K562 (cell line): Measurements from ENCODE around the gene ZBTB22. TPM values are rescaled to one million over a fixed set of nuclear protein-coding genes. Genes with fewer than 3 reads are reported as not detected.

ENCODE experiments used
- ATAC-seq: fragments of 200-7000 bp; cut with Tn5 transposase; 3 replicates; pipeline ENCODE4 v1.9.1; 2020; ENCODE audit warnings: moderate library complexity
- BruUV-seq: library from RNA; stranded (reverse); fragments of 400-500 nt; replicated peaks from 2 replicates; lab custom pipeline; 2021; lab: Mats Ljungman, UMichigan
- CTCF ChIA-PET: fragments of 300-600 bp; formaldehyde crosslinking; extraction: SDS; loops from one replicate; lab custom pipeline; 2021; ENCODE audit warnings: low intra/inter-chr PET ratio; lab: Yijun Ruan, JAX
- POLR2A ChIA-PET: fragments of 300-600, 350-650 bp; sonication (Branson Sonifier 250); formaldehyde crosslinking; extraction: SDS; loops from one replicate; lab custom pipeline; 2021; ENCODE audit warnings: antibody characterized with exemption, inconsistent platforms; lab: Yijun Ruan, JAX
- DNase-seq, 4 experiments: peaks; one replicate each; pipeline versions ENCODE4 v3.0.0 to v3.0.0-alpha.2; 2011 to 2018; ENCODE audit warnings: low spot score in 3 of 4, mixed read lengths in 3 of 4; ENCODE audit errors: extremely low read depth in 1 of 4
- FAIRE-seq: peaks from 2 replicates; lab custom pipeline; 2011; peaks lifted over from hg19 to GRCh38; lab: Jason Lieb, UNC
- H2AFZ ChIP-seq: 2 replicates; pipeline ENCODE4 v1.6.0; 2011; ENCODE audit warnings: low read depth, low read length, control low read depth, inconsistent platforms
- H3K27ac ChIP-seq: fragments of 200-600 bp; 3 replicates; pipeline ENCODE4 v1.8.0; 2011; ENCODE audit warnings: low read depth, mild to moderate bottlenecking, control low read depth, inconsistent platforms, low read length, moderate library complexity, mixed read lengths; ENCODE audit errors: extremely low read depth
- H3K27me3 ChIP-seq, 2 experiments: fragments of 300-600 bp in 1 of 2; 2 replicates in 1 of 2; 3 replicates in 1 of 2; pipeline versions ENCODE4 v1.6.0 to v1.8.0; 2011; ENCODE audit warnings: inconsistent platforms in 2 of 2, low read length in 2 of 2, mild to moderate bottlenecking in 1 of 2, mixed read lengths in 1 of 2, moderate library complexity in 1 of 2; ENCODE audit not compliant: control insufficient read depth in 2 of 2, insufficient read depth in 2 of 2
- H3K36me3 ChIP-seq: fragments of 300-600 bp; 3 replicates; pipeline ENCODE4 v1.8.0; 2011; ENCODE audit warnings: mild to moderate bottlenecking, low read length, inconsistent platforms; ENCODE audit not compliant: control insufficient read depth, insufficient read depth
- H3K4me1 ChIP-seq, 2 experiments: fragments of 200-600 bp in 1 of 2; replicated peaks in 1 of 2; 2 replicates in 1 of 2; 3 replicates in 1 of 2; pipeline versions ENCODE4 v1.5.1 to v1.8.0; 2011; ENCODE audit warnings: inconsistent platforms in 2 of 2, low read length in 2 of 2, mild to moderate bottlenecking in 1 of 2, mixed read lengths in 1 of 2, moderate library complexity in 1 of 2; ENCODE audit not compliant: control insufficient read depth in 2 of 2, insufficient read depth in 2 of 2
- H3K4me2 ChIP-seq: 2 replicates; pipeline ENCODE4 v1.6.1; 2011; ENCODE audit warnings: low read length, control low read depth, inconsistent platforms, mixed read lengths; ENCODE audit not compliant: insufficient read depth
- H3K4me3 ChIP-seq: fragments of 200-600 bp; sonication (generic), shearing (Covaris generic); 2 replicates; pipeline ENCODE4 v1.5.1; 2016; ENCODE audit warnings: control low read depth, inconsistent platforms
- H3K79me2 ChIP-seq: fragments of 200-600 bp; 3 replicates; pipeline ENCODE4 v1.8.0; 2011; ENCODE audit warnings: low read length, inconsistent platforms; ENCODE audit not compliant: control insufficient read depth, insufficient read depth
- H3K9ac ChIP-seq, 2 experiments: 2 replicates each; pipeline versions ENCODE4 v1.6.0 to v1.6.1; 2011; ENCODE audit warnings: low read depth in 2 of 2, low read length in 2 of 2, control low read depth in 1 of 2, inconsistent platforms in 1 of 2, mild to moderate bottlenecking in 1 of 2, mixed read lengths in 1 of 2; ENCODE audit not compliant: insufficient read depth in 1 of 2
- H3K9me1 ChIP-seq: one replicate; pipeline ENCODE4 v1.6.0; 2011; ENCODE audit warnings: inconsistent platforms, mild to moderate bottlenecking, low read length, moderate library complexity; ENCODE audit not compliant: control insufficient read depth, insufficient read depth
- H3K9me3 ChIP-seq: replicated peaks from 2 replicates; pipeline ENCODE4 v1.5.1; 2011; ENCODE audit warnings: low read depth, low read length, inconsistent platforms; ENCODE audit not compliant: control insufficient read depth, insufficient read depth
- H4K20me1 ChIP-seq: replicated peaks from 2 replicates; pipeline ENCODE4 v1.6.1; 2011; ENCODE audit warnings: low read length, inconsistent platforms, mixed read lengths; ENCODE audit not compliant: control insufficient read depth, insufficient read depth
- HMG20A ChIP-seq: fragments of 450-650 bp; formaldehyde crosslinking; conservative IDR thresholded peaks from 2 replicates; pipeline ENCODE4 v1.4.0; 2020; ENCODE audit warnings: mild to moderate bottlenecking, mixed read lengths
- HSF4 ChIP-seq: fragments of 250-450 bp; sonication (Bioruptor Pico); IDR thresholded peaks from 2 replicates; pipeline ENCODE4 v2.1.2; 2022; ENCODE audit warnings: mild to moderate bottlenecking, moderate library complexity, borderline replicate concordance
- RBM25 ChIP-seq: fragments of 200-400 bp; formaldehyde crosslinking; IDR thresholded peaks from 2 replicates; pipeline ENCODE4 v1.6.1; 2018; ENCODE audit warnings: low read length, low read depth, moderate library complexity; ENCODE audit not compliant: severe bottlenecking
- SLC30A9 ChIP-seq: fragments of 250-450 bp; sonication (Bioruptor Pico); IDR thresholded peaks from 2 replicates; pipeline ENCODE4 v1.8.0; 2022; ENCODE audit warnings: mild to moderate bottlenecking, moderate library complexity
- TAF9B ChIP-seq: fragments of 450-650 bp; IDR thresholded peaks from 2 replicates; pipeline ENCODE4 v1.6.1; 2018; ENCODE audit warnings: mild to moderate bottlenecking; ENCODE audit not compliant: partially characterized antibody
- ZFP30 ChIP-seq: fragments of 250-450 bp; sonication (Bioruptor Pico); IDR thresholded peaks from 2 replicates; pipeline ENCODE4 v1.8.0; 2022; ENCODE audit warnings: moderate library complexity, mild to moderate bottlenecking, inconsistent platforms, borderline replicate concordance
- ZNF217 ChIP-seq: sonication (generic); formaldehyde crosslinking; IDR thresholded peaks from 2 replicates; pipeline ENCODE4 v1.8.0; 2022; ENCODE audit warnings: mild to moderate bottlenecking, missing genetic modification reagents
- ZNF444 ChIP-seq: fragments of 250-450 bp; sonication (Bioruptor Pico); IDR thresholded peaks from 2 replicates; pipeline ENCODE4 v1.4.0; 2020; ENCODE audit warnings: mild to moderate bottlenecking, moderate library complexity
- WGBS: fragments of 100-300 bp; shearing (Covaris generic); methylation state at CpG from one replicate; pipeline ENCODE4 v1.1.6; 2016; ENCODE audit warnings: low coverage, mixed read lengths; ENCODE audit not compliant: insufficient coverage; ENCODE audit errors: missing lambda C conversion rate; 5-methylcytosine and 5-hydroxymethylcytosine counted together
- in situ Hi-C: fragments of 300-500 bp; cut with MboI; formaldehyde crosslinking; loops from 4 replicates; pipeline ENCODE4 v1.15.0; 2018; ENCODE audit warnings: inconsistent platforms, mixed read lengths
- intact Hi-C: fragments of 100-400 bp; cut with micrococcal nuclease; formaldehyde crosslinking; loops from 2 replicates; pipeline ENCODE4 v1.14.2; 2022
- polyA plus RNA-seq, 8 experiments: library from polyadenylated mRNA; depleted of rRNA in 4 of 8; stranded (reverse) in 5 of 8; unstranded in 3 of 8; fragments of >200 nt; fragmentation: Nextera tagmentation in 2 of 8; fragmentation: Illumina TruSeq in 1 of 8; extraction: Ambion mirVana in 2 of 8; extraction: Trizol in 1 of 8; gene quantifications; 2 replicates each; pipeline versions ENCODE4 v1.2.1 to v1.2.3, GENCODE V29; 2011 to 2014; ENCODE audit warnings: inconsistent platforms in 1 of 8, missing spikeins in 1 of 8
- total RNA-seq, 7 experiments: library from RNA; depleted of rRNA in 6 of 7; stranded (reverse); fragments of >200 nt in 6 of 7; fragmentation: Illumina TruSeq in 2 of 7; extraction: Trizol in 2 of 7; gene quantifications; 2 replicates each; pipeline versions ENCODE4 v1.2.1 to v1.2.3, GENCODE V29; 2011 to 2021; ENCODE audit warnings: low replicate concordance in 1 of 7
- TF ChIP-seq, protein P1 (sequence below): fragments of 450-650 bp; IDR thresholded peaks from 2 replicates; pipeline ENCODE4 v1.6.1; 2014; ENCODE audit warnings: low read depth, mild to moderate bottlenecking, moderate library complexity, borderline replicate concordance
- TF ChIP-seq, protein P2 (sequence below), 2 experiments: IDR thresholded peaks in 1 of 2; conservative IDR thresholded peaks in 1 of 2; 2 replicates each; pipeline ENCODE4 v1.6.1; 2016; ENCODE audit warnings: low read depth in 2 of 2, mild to moderate bottlenecking in 1 of 2, missing compliant biosample characterization in 1 of 2, missing genetic modification characterization in 1 of 2, moderate library complexity in 1 of 2
- TF ChIP-seq, protein P3 (sequence below): fragments of 250-450 bp; sonication (Bioruptor Pico); IDR thresholded peaks from 2 replicates; pipeline ENCODE4 v1.5.0; 2022; ENCODE audit warnings: mild to moderate bottlenecking
- TF ChIP-seq, protein P4 (sequence below): fragments of 150-350 bp; IDR thresholded peaks from 2 replicates; pipeline ENCODE4 v1.6.1; 2014; ENCODE audit warnings: low read depth, mild to moderate bottlenecking, low read length, borderline replicate concordance

The ZBTB22 gene
- total and polyA plus RNA-seq, 9 of the 15 experiments (the other 6 are each of a cell fraction or from before 2014, with no cell fraction given) = 0.21 to 11.9 (median 7.1) TPM

DNA sequence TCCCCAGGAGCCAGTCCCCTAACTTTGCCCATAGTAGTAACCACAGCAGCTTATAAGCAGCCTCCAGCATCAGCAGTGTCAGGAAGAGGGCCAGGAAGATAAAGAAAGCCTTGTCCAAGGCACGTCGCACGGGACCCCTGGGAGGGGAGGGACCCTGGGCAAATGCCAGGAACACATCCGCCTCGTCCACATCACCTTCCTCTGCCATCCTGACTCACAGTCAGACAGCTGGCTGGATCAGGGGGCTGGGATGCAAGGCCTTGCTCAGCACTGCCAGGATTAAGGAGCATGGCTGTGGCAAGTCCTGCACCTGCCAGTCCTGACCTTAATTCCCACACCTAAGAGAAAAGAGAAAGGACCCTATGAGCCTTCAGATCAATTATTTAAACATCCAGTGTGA is 11.5 kb upstream of the ZBTB22 start:
- Histone ChIP-seq H3K9me3 (no peaks in the 10 kb centered on the region), H3K27ac (no peak overlapping the region), H3K4me3 (no peak overlapping the region), H3K27me3 (no peaks in the 10 kb centered on the region), H2AFZ (no peak overlapping the region), H3K9me1 (no peaks in the 10 kb centered on the region), H3K79me2 (no peaks in the 10 kb centered on the region), H4K20me1 (no peaks in the 10 kb centered on the region), H3K4me1 (peaks cover 2 to 8% of the 10 kb centered on the region in 2 experiments; a peak in 3 of 5 replicates), H3K36me3 (no peaks in the 10 kb centered on the region), H3K4me2 (no peak overlapping the region), H3K9ac (no peak overlapping the region)
- DNase-seq (no peak), ATAC-seq (no peak), FAIRE-seq (no peak)
- intact Hi-C loops = no loop called here
- 15% methylated on average over 4 of the region's 5 CpGs for WGBS
- CTCF ChIA-PET = no interaction called here
- no TSS peak for BruUV-seq
- in situ Hi-C loops = no loop called here
- POLR2A ChIA-PET = interaction anchor here (0.6 to 0.9 kb wide), 2 partner anchors 8 to 38 kb away, joined by 3 to 4 read pairs; no protein-coding TSS in a partner anchor
- TF ChIP-seq TAF9B (no peak), SLC30A9 (no peak), RBM25 (no peak), HMG20A (CRISPR knock-in tag) (no peak), HSF4 (CRISPR knock-in tag) (no peak), ZNF217 (CRISPR knock-in tag) (no peak), ZNF444 (no peak), ZFP30 (CRISPR knock-in tag) (no peak)
- TF ChIP-seq, protein P1, sequence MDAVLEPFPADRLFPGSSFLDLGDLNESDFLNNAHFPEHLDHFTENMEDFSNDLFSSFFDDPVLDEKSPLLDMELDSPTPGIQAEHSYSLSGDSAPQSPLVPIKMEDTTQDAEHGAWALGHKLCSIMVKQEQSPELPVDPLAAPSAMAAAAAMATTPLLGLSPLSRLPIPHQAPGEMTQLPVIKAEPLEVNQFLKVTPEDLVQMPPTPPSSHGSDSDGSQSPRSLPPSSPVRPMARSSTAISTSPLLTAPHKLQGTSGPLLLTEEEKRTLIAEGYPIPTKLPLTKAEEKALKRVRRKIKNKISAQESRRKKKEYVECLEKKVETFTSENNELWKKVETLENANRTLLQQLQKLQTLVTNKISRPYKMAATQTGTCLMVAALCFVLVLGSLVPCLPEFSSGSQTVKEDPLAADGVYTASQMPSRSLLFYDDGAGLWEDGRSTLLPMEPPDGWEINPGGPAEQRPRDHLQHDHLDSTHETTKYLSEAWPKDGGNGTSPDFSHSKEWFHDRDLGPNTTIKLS = no peak
- TF ChIP-seq, protein P2, sequence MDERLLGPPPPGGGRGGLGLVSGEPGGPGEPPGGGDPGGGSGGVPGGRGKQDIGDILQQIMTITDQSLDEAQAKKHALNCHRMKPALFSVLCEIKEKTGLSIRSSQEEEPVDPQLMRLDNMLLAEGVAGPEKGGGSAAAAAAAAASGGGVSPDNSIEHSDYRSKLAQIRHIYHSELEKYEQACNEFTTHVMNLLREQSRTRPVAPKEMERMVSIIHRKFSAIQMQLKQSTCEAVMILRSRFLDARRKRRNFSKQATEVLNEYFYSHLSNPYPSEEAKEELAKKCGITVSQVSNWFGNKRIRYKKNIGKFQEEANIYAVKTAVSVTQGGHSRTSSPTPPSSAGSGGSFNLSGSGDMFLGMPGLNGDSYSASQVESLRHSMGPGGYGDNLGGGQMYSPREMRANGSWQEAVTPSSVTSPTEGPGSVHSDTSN (CRISPR knock-in tag; IDR thresholded peaks at IDR 0.05; ENCODE audit: low read depth) = no peak
- TF ChIP-seq, protein P2 (tag; conservative IDR thresholded peaks at IDR 0.05; ENCODE audit: low read depth) = no peak
- TF ChIP-seq, protein P3, sequence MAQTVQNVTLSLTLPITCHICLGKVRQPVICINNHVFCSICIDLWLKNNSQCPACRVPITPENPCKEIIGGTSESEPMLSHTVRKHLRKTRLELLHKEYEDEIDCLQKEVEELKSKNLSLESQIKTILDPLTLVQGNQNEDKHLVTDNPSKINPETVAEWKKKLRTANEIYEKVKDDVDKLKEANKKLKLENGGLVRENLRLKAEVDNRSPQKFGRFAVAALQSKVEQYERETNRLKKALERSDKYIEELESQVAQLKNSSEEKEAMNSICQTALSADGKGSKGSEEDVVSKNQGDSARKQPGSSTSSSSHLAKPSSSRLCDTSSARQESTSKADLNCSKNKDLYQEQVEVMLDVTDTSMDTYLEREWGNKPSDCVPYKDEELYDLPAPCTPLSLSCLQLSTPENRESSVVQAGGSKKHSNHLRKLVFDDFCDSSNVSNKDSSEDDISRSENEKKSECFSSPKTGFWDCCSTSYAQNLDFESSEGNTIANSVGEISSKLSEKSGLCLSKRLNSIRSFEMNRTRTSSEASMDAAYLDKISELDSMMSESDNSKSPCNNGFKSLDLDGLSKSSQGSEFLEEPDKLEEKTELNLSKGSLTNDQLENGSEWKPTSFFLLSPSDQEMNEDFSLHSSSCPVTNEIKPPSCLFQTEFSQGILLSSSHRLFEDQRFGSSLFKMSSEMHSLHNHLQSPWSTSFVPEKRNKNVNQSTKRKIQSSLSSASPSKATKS (CRISPR knock-in tag) = no peak
- TF ChIP-seq, protein P4, sequence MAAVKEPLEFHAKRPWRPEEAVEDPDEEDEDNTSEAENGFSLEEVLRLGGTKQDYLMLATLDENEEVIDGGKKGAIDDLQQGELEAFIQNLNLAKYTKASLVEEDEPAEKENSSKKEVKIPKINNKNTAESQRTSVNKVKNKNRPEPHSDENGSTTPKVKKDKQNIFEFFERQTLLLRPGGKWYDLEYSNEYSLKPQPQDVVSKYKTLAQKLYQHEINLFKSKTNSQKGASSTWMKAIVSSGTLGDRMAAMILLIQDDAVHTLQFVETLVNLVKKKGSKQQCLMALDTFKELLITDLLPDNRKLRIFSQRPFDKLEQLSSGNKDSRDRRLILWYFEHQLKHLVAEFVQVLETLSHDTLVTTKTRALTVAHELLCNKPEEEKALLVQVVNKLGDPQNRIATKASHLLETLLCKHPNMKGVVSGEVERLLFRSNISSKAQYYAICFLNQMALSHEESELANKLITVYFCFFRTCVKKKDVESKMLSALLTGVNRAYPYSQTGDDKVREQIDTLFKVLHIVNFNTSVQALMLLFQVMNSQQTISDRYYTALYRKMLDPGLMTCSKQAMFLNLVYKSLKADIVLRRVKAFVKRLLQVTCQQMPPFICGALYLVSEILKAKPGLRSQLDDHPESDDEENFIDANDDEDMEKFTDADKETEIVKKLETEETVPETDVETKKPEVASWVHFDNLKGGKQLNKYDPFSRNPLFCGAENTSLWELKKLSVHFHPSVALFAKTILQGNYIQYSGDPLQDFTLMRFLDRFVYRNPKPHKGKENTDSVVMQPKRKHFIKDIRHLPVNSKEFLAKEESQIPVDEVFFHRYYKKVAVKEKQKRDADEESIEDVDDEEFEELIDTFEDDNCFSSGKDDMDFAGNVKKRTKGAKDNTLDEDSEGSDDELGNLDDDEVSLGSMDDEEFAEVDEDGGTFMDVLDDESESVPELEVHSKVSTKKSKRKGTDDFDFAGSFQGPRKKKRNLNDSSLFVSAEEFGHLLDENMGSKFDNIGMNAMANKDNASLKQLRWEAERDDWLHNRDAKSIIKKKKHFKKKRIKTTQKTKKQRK = no peak
